ENCODE results near the gene RIPK3. TPM values are rescaled to one million over a fixed set of nuclear protein-coding genes. Genes with fewer than 3 reads are reported as not detected.

The RIPK3 gene
- total and polyA plus RNA-seq, 2 donors from 2014 or later, result 5.1 to 19.5 TPM

GRCh38 chr14:24325963-24326362 is 13.8 kb downstream of the RIPK3 start:
- TF ChIP-seq, protein P1, sequence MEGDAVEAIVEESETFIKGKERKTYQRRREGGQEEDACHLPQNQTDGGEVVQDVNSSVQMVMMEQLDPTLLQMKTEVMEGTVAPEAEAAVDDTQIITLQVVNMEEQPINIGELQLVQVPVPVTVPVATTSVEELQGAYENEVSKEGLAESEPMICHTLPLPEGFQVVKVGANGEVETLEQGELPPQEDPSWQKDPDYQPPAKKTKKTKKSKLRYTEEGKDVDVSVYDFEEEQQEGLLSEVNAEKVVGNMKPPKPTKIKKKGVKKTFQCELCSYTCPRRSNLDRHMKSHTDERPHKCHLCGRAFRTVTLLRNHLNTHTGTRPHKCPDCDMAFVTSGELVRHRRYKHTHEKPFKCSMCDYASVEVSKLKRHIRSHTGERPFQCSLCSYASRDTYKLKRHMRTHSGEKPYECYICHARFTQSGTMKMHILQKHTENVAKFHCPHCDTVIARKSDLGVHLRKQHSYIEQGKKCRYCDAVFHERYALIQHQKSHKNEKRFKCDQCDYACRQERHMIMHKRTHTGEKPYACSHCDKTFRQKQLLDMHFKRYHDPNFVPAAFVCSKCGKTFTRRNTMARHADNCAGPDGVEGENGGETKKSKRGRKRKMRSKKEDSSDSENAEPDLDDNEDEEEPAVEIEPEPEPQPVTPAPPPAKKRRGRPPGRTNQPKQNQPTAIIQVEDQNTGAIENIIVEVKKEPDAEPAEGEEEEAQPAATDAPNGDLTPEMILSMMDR (IDR thresholded peaks at IDR 0.05; ENCODE audit: borderline replicate concordance, extremely low read depth, insufficient read depth), result no peak
- Histone ChIP-seq H3K36me3 (ENCODE audit: control insufficient read depth in 2 of 3, insufficient read depth in 3 of 3, low read length in 3 of 3) (no peaks in the 10 kb centered on the region), H3K4me3 (ENCODE audit: low read length in 3 of 3) (no peak overlapping the region), H3K27ac (ENCODE audit: low read depth in 2 of 2, low read length in 2 of 2) (no peak overlapping the region), H3K9me3 (ENCODE audit: control insufficient read depth in 2 of 3, insufficient read depth in 1 of 3, low read length in 3 of 3) (no peaks in the 10 kb centered on the region), H3K4me1 (ENCODE audit: control insufficient read depth in 2 of 3, insufficient read depth in 2 of 3, low read depth in 1 of 3, low read length in 3 of 3) (no peaks in the 10 kb centered on the region), H3K9ac (ENCODE audit: low read length in 3 of 3) (no peak overlapping the region), H3K27me3 (ENCODE audit: control insufficient read depth, insufficient read depth, low read length) (no peaks in the 10 kb centered on the region)
- no peak for FAIRE-seq
- no peak for DNase-seq
- intact Hi-C loops (cut with DNase I), result no loop called here

DNA sequence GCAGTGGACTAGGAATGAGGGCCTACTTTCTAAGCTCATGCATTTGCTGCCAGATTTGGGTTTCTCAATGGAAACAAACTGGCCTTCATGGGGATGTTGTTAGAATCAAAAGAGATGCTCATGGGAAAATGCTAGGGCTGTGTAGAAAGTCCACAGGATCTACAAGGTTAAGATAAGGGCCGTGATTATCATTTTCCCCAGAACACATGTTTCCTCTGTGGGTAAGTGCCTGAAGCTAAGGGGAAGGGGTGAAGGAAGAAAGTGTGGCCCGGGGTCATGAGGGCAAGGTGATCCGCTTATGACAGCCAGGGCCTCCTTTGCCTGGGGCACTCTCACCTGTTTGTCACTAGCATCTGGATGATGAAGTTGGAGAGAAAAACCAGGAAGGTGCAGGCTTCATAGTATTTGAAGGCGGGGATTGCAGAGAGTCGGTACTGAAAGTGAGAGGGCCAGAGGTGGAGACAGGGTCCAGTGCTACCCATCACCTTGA is 14.7 kb downstream of the RIPK3 start:
- Histone ChIP-seq H3K9me3 (ENCODE audit: control insufficient read depth in 2 of 3, insufficient read depth in 1 of 3, low read length in 3 of 3) (no peaks in the 10 kb centered on the region), H3K36me3 (ENCODE audit: control insufficient read depth in 2 of 3, insufficient read depth in 3 of 3, low read length in 3 of 3) (no peaks in the 10 kb centered on the region), H3K9ac (ENCODE audit: low read length in 3 of 3) (no peak overlapping the region), H3K4me3 (ENCODE audit: low read length in 3 of 3) (no peak overlapping the region), H3K4me1 (ENCODE audit: control insufficient read depth in 2 of 3, insufficient read depth in 2 of 3, low read depth in 1 of 3, low read length in 3 of 3) (no peaks in the 10 kb centered on the region), H3K27ac (ENCODE audit: low read depth in 2 of 2, low read length in 2 of 2) (no peak overlapping the region), H3K27me3 (ENCODE audit: control insufficient read depth, insufficient read depth, low read length) (no peaks in the 10 kb centered on the region)
- TF ChIP-seq, protein P1 (IDR thresholded peaks at IDR 0.05; ENCODE audit: borderline replicate concordance, extremely low read depth, insufficient read depth), result no peak
- FAIRE-seq (no peak), DNase-seq (no peak)
- intact Hi-C loops (cut with DNase I), result no loop called here

GRCh38 chr14:24324024-24324423 is 15.8 kb downstream of the RIPK3 start:
- FAIRE-seq, result no peak

More at GRCh38 chr14:24324024-24324423, 15.8 kb downstream of the RIPK3 start:
- intact Hi-C loops (cut with DNase I), result no loop called here
- TF ChIP-seq, protein P1 (IDR thresholded peaks at IDR 0.05; ENCODE audit: borderline replicate concordance, extremely low read depth, insufficient read depth), result no peak
- Histone ChIP-seq H3K27ac (ENCODE audit: low read depth in 2 of 2, low read length in 2 of 2) (no peak overlapping the region), H3K4me1 (ENCODE audit: control insufficient read depth in 2 of 3, insufficient read depth in 2 of 3, low read depth in 1 of 3, low read length in 3 of 3) (no peaks in the 10 kb centered on the region), H3K9me3 (ENCODE audit: control insufficient read depth in 2 of 3, insufficient read depth in 1 of 3, low read length in 3 of 3) (no peaks in the 10 kb centered on the region), H3K27me3 (ENCODE audit: control insufficient read depth, insufficient read depth, low read length) (no peaks in the 10 kb centered on the region), H3K36me3 (ENCODE audit: control insufficient read depth in 2 of 3, insufficient read depth in 3 of 3, low read length in 3 of 3) (no peaks in the 10 kb centered on the region), H3K9ac (ENCODE audit: low read length in 3 of 3) (no peak overlapping the region), H3K4me3 (ENCODE audit: low read length in 3 of 3) (no peak overlapping the region)
- no peak for DNase-seq

Measured in kidney (tissue), 14 donors.